Frontal cortex (tissue), 4 donors: ENCODE measurements around the gene SLC22A12. TPM values are rescaled to one million over a fixed set of nuclear protein-coding genes. Genes with fewer than 3 reads are reported as not detected.

Experiments used
- DNase-seq, 2 donors: peaks; one replicate each; pipeline ENCODE4 v3.0.0; 2012; ENCODE audit warnings: low spot score in 2 of 2
- FAIRE-seq: peaks from 2 replicates; lab custom pipeline; 2012; peaks lifted over from hg19 to GRCh38; lab: Jason Lieb, UNC
- total RNA-seq: library from RNA; depleted of rRNA; stranded (reverse); fragments of >200 nt; gene quantifications from one replicate; pipeline ENCODE4 v1.2.3, GENCODE V29; 2014
- donor health status: control.
- donor health status: control.
- donor health status: control.

Gene SLC22A12
- total RNA-seq, 1 donor from 2014 or later, result not detected

- FAIRE-seq, result no peak
These were observed 10.8 kb downstream of the SLC22A12 start for GRCh38 chr11:64601605-64602465.

GRCh38 chr11:64602466-64603070 lies 11.5 kb downstream of the SLC22A12 start:
- FAIRE-seq, result no peak

More at GRCh38 chr11:64601605-64602465, 10.8 kb downstream of the SLC22A12 start:
- no peak for DNase-seq

GRCh38 chr11:64603411-64604110 lies 12.5 kb downstream of the SLC22A12 start:
- no peak for DNase-seq
- no peak for FAIRE-seq

More at GRCh38 chr11:64602466-64603070, 11.5 kb downstream of the SLC22A12 start:
- no peak for DNase-seq

GRCh38 chr11:64604458-64605243 lies 13.6 kb downstream of the SLC22A12 start:
- DNase-seq, result no peak
- no peak for FAIRE-seq

GRCh38 chr11:64605244-64605560 lies 14.2 kb downstream of the SLC22A12 start:
- DNase-seq (peak in 1 of 2 donors; percentile 56), FAIRE-seq (no peak)

- no peak for DNase-seq
- FAIRE-seq, result no peak
These were observed 14.9 kb downstream of the SLC22A12 start for GRCh38 chr11:64605656-64606585.

- FAIRE-seq, result no peak
- no peak for DNase-seq
These were observed 15.9 kb downstream of the SLC22A12 start for GRCh38 chr11:64606796-64607380.

GRCh38 chr11:64607381-64607985 lies 16.5 kb downstream of the SLC22A12 start:
- no peak for DNase-seq
- no peak for FAIRE-seq

GRCh38 chr11:64608046-64608445 lies 17.0 kb downstream of the SLC22A12 start:
- FAIRE-seq (no peak), DNase-seq (peak; percentile 59 to 62)

GRCh38 chr11:64608636-64609035 lies 17.6 kb downstream of the SLC22A12 start:
- FAIRE-seq (no peak), DNase-seq (no peak)

GRCh38 chr11:64609436-64610047 lies 18.5 kb downstream of the SLC22A12 start:
- no peak for FAIRE-seq
- DNase-seq, result no peak

GRCh38 chr11:64610596-64610995 lies 19.6 kb downstream of the SLC22A12 start:
- FAIRE-seq, result no peak
- no peak for DNase-seq

GRCh38 chr11:64611176-64611575 lies 20.2 kb downstream of the SLC22A12 start:
- DNase-seq, result no peak
- FAIRE-seq, result no peak

GRCh38 chr11:64611869-64612646 lies 21.0 kb downstream of the SLC22A12 start:
- DNase-seq (no peak), FAIRE-seq (no peak)

- FAIRE-seq, result no peak
These were observed 22.6 kb downstream of the SLC22A12 start for GRCh38 chr11:64613648-64614047.

GRCh38 chr11:64614917-64615316 lies 23.9 kb downstream of the SLC22A12 start:
- FAIRE-seq (no peak), DNase-seq (no peak)

More at GRCh38 chr11:64613648-64614047, 22.6 kb downstream of the SLC22A12 start:
- no peak for DNase-seq

GRCh38 chr11:64616817-64617216 lies 25.8 kb downstream of the SLC22A12 start:
- no peak for FAIRE-seq

More at GRCh38 chr11:64616817-64617216, 25.8 kb downstream of the SLC22A12 start:
- no peak for DNase-seq
